HEK293 (cell line): ENCODE measurements around the gene ARMC8.

Experiments
- CTCF ChIA-PET: fragments of 350-600 bp; formaldehyde crosslinking; extraction: SDS; loops from one replicate; lab custom pipeline; 2021; ENCODE audit warnings: antibody characterized with exemption; lab: Yijun Ruan, JAX
- POLR2A ChIA-PET: fragments of 300-600 bp; formaldehyde crosslinking; extraction: SDS; loops from one replicate; lab custom pipeline; 2020; ENCODE audit warnings: antibody characterized with exemption, inconsistent platforms; lab: Yijun Ruan, JAX
- H3K27ac ChIP-seq: fragments of 200-500 bp; sonication (Bioruptor generic); 2 replicates; pipeline ENCODE4 v1.5.1; 2014; ENCODE audit warnings: low read depth, low read length, control low read depth, inconsistent platforms; ENCODE audit errors: extremely low read depth
- H3K36me3 ChIP-seq, 2 experiments: fragments of 200-500 bp in 1 of 2; sonication (Bioruptor generic) in 1 of 2; 1 replicate in 1 of 2; 2 replicates in 1 of 2; pipeline ENCODE4 v1.5.1; 2014 to 2017; ENCODE audit warnings: inconsistent platforms in 2 of 2, low read length in 2 of 2; ENCODE audit not compliant: control insufficient read depth in 2 of 2, insufficient read depth in 1 of 2
- H3K4me1 ChIP-seq: fragments of 200-500 bp; sonication (Bioruptor generic); 2 replicates; pipeline ENCODE4 v1.5.1; 2014; ENCODE audit warnings: mild to moderate bottlenecking, low read length, inconsistent platforms; ENCODE audit not compliant: control insufficient read depth, insufficient read depth
- H3K4me3 ChIP-seq: 2 replicates; pipeline ENCODE4 v1.5.1; 2011; ENCODE audit warnings: low read depth, mild to moderate bottlenecking, control low read depth, low read length, moderate library complexity
- H3K9me3 ChIP-seq: fragments of 200-500 bp; sonication (Bioruptor generic); 2 replicates; pipeline ENCODE4 v1.5.1; 2014; ENCODE audit warnings: low read depth, low read length, inconsistent platforms; ENCODE audit not compliant: control insufficient read depth, insufficient read depth
- OVOL3 ChIP-seq: fragments of 450-650 bp; formaldehyde crosslinking; IDR thresholded peaks from 2 replicates; pipeline ENCODE4 v1.5.1; 2016; ENCODE audit warnings: missing biosample characterization, missing genetic modification characterization
- WT1 ChIP-seq: fragments of 450-650 bp; formaldehyde crosslinking; IDR thresholded peaks from 2 replicates; pipeline ENCODE4 v1.5.1; 2016; ENCODE audit warnings: missing biosample characterization, missing genetic modification characterization
- ZBTB17 ChIP-seq: fragments of 450-650 bp; formaldehyde crosslinking; IDR thresholded peaks from 2 replicates; pipeline ENCODE4 v1.5.1; 2016; ENCODE audit warnings: missing biosample characterization, missing genetic modification characterization
- ZBTB8A ChIP-seq: fragments of 450-650 bp; formaldehyde crosslinking; IDR thresholded peaks from 2 replicates; pipeline ENCODE4 v1.5.1; 2016; ENCODE audit warnings: missing biosample characterization, missing genetic modification characterization
- ZFP69B ChIP-seq: fragments of 450-650 bp; formaldehyde crosslinking; IDR thresholded peaks from 2 replicates; pipeline ENCODE4 v1.5.1; 2016; ENCODE audit warnings: missing biosample characterization, missing genetic modification characterization
- ZNF114 ChIP-seq: fragments of 450-650 bp; formaldehyde crosslinking; IDR thresholded peaks from 2 replicates; pipeline ENCODE4 v1.5.0; 2017; ENCODE audit warnings: missing biosample characterization, missing genetic modification characterization
- ZNF132 ChIP-seq: fragments of 450-650 bp; formaldehyde crosslinking; IDR thresholded peaks from 2 replicates; pipeline ENCODE4 v1.5.1; 2017; ENCODE audit warnings: missing biosample characterization, missing genetic modification characterization, borderline replicate concordance
- ZNF140 ChIP-seq: fragments of 450-650 bp; formaldehyde crosslinking; IDR thresholded peaks from 2 replicates; pipeline ENCODE4 v1.5.1; 2016; ENCODE audit warnings: missing biosample characterization, missing genetic modification characterization
- ZNF184 ChIP-seq: fragments of 450-650 bp; IDR thresholded peaks from 2 replicates; pipeline ENCODE4 v1.5.1; 2018; ENCODE audit warnings: missing biosample characterization, mild to moderate bottlenecking, missing genetic modification characterization
- ZNF19 ChIP-seq: fragments of 450-650 bp; formaldehyde crosslinking; IDR thresholded peaks from 2 replicates; pipeline ENCODE4; 2016; ENCODE audit warnings: missing biosample characterization, missing genetic modification characterization, low read depth
- ZNF248 ChIP-seq: fragments of 450-650 bp; formaldehyde crosslinking; IDR thresholded peaks from 2 replicates; pipeline ENCODE4 v1.5.1; 2017; ENCODE audit warnings: missing biosample characterization, missing genetic modification characterization
- ZNF292 ChIP-seq: fragments of 450-650 bp; formaldehyde crosslinking; IDR thresholded peaks from 2 replicates; pipeline ENCODE4 v1.5.1; 2016; ENCODE audit warnings: low read depth, missing biosample characterization, missing genetic modification characterization, borderline replicate concordance
- ZNF366 ChIP-seq: fragments of 450-650 bp; formaldehyde crosslinking; conservative IDR thresholded peaks from 2 replicates; pipeline ENCODE4 v1.5.1; 2016; ENCODE audit warnings: missing biosample characterization, missing genetic modification characterization
- ZNF416 ChIP-seq: fragments of 450-650 bp; formaldehyde crosslinking; IDR thresholded peaks from 2 replicates; pipeline ENCODE4 v1.5.1; 2016; ENCODE audit warnings: missing biosample characterization, missing genetic modification characterization
- ZNF423 ChIP-seq: fragments of 450-650 bp; formaldehyde crosslinking; IDR thresholded peaks from 2 replicates; pipeline ENCODE4 v1.5.1; 2016; ENCODE audit warnings: missing biosample characterization, missing genetic modification characterization
- ZNF433 ChIP-seq: fragments of 450-650 bp; formaldehyde crosslinking; IDR thresholded peaks from 2 replicates; pipeline ENCODE4 v1.5.1; 2016; ENCODE audit warnings: missing biosample characterization, missing genetic modification characterization, low read depth
- ZNF48 ChIP-seq: fragments of 450-650 bp; formaldehyde crosslinking; IDR thresholded peaks from 2 replicates; pipeline ENCODE4 v1.5.1; 2016; ENCODE audit warnings: missing biosample characterization, missing genetic modification characterization
- ZNF501 ChIP-seq: fragments of 450-650 bp; formaldehyde crosslinking; IDR thresholded peaks from 2 replicates; pipeline ENCODE4 v1.5.1; 2016; ENCODE audit warnings: missing biosample characterization, missing genetic modification characterization
- ZNF514 ChIP-seq: fragments of 450-650 bp; formaldehyde crosslinking; IDR thresholded peaks from 2 replicates; pipeline ENCODE4 v1.5.1; 2016; ENCODE audit warnings: missing biosample characterization, missing genetic modification characterization
- ZNF529 ChIP-seq: fragments of 450-650 bp; formaldehyde crosslinking; IDR thresholded peaks from 2 replicates; pipeline ENCODE4 v1.5.1; 2017; ENCODE audit warnings: missing genetic modification characterization, missing biosample characterization; ENCODE audit not compliant: insufficient replicate concordance
- ZNF558 ChIP-seq: fragments of 450-650 bp; formaldehyde crosslinking; IDR thresholded peaks from 2 replicates; pipeline ENCODE4 v1.5.1; 2016; ENCODE audit warnings: missing biosample characterization, missing genetic modification characterization
- ZNF623 ChIP-seq: fragments of 450-650 bp; formaldehyde crosslinking; IDR thresholded peaks from 2 replicates; pipeline ENCODE4 v1.5.1; 2016; ENCODE audit warnings: missing biosample characterization, missing genetic modification characterization
- ZNF670 ChIP-seq: fragments of 450-650 bp; formaldehyde crosslinking; IDR thresholded peaks from 2 replicates; pipeline ENCODE4 v1.5.1; 2016; ENCODE audit warnings: missing biosample characterization, missing genetic modification characterization, low read depth
- ZNF747 ChIP-seq: fragments of 450-650 bp; formaldehyde crosslinking; IDR thresholded peaks from 2 replicates; pipeline ENCODE4 v1.5.1; 2016; ENCODE audit warnings: missing biosample characterization, missing genetic modification characterization
- ZNF76 ChIP-seq: fragments of 450-650 bp; formaldehyde crosslinking; IDR thresholded peaks from 2 replicates; pipeline ENCODE4; 2016; ENCODE audit warnings: low read depth, missing biosample characterization, missing genetic modification characterization, borderline replicate concordance
- ZNF843 ChIP-seq: fragments of 450-650 bp; formaldehyde crosslinking; IDR thresholded peaks from 2 replicates; pipeline ENCODE4 v1.5.1; 2016; ENCODE audit warnings: missing biosample characterization, missing genetic modification characterization
- ZSCAN30 ChIP-seq: fragments of 450-650 bp; IDR thresholded peaks from 2 replicates; pipeline ENCODE4 v1.5.1; 2018; ENCODE audit warnings: missing biosample characterization, mild to moderate bottlenecking, missing genetic modification characterization, moderate library complexity
- TF ChIP-seq, protein P1 (sequence below): fragments of 450-650 bp; formaldehyde crosslinking; IDR thresholded peaks from 2 replicates; pipeline ENCODE4 v1.5.1; 2017; ENCODE audit warnings: missing biosample characterization, missing genetic modification characterization
- TF ChIP-seq, protein P2 (sequence below): fragments of 450-650 bp; formaldehyde crosslinking; IDR thresholded peaks from 2 replicates; pipeline ENCODE4 v1.5.1; 2016; ENCODE audit warnings: missing biosample characterization, missing genetic modification characterization
- TF ChIP-seq, protein P3 (sequence below): fragments of 450-650 bp; formaldehyde crosslinking; IDR thresholded peaks from 2 replicates; pipeline ENCODE4 v1.5.1; 2016; ENCODE audit warnings: missing biosample characterization, missing genetic modification characterization
- TF ChIP-seq, protein P4 (sequence below): fragments of 450-650 bp; IDR thresholded peaks from 2 replicates; pipeline ENCODE4 v1.5.1; 2018; ENCODE audit warnings: missing biosample characterization, missing genetic modification characterization

The ARMC8 gene

DNA sequence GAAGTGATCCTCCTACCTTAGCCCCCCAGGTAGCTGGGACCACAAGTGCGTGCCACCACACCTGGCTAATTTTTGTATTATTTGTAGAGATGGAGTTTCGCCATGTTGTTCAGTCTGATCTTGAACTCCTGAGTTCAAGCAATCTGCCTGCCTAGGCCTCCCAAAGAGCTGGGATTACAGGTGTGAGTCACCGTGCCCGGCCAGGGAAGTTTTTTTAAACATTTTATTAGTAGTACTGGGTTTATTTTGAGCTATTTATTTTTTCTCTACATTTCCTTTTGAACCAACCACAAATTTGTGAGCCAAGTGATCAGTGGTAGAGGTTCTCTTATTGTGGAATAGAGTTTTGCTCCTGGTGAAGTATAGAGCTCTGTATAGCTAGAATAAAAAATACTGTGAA is 33.7 kb downstream of the ARMC8 start:
- Histone ChIP-seq H3K36me3 (peaks cover 21 to 31% of the 10 kb centered on the region in 2 experiments; a peak in 2 of 3 replicates), H3K4me1 (no peaks in the 10 kb centered on the region), H3K9me3 (no peaks in the 10 kb centered on the region), H3K4me3 (no peak overlapping the region)
- CTCF ChIA-PET, result interaction anchor here (1.1 kb wide), 1 partner anchor 39 kb away, joined by 3 read pairs; no protein-coding TSS in a partner anchor
- TF ChIP-seq ZNF670 (no peak), ZNF843 (tag by site-specific recombination) (no peak), OVOL3 (tag by site-specific recombination) (no peak), ZNF114 (tag by site-specific recombination) (no peak), ZBTB8A (no peak), ZNF423 (tag by site-specific recombination) (no peak), ZBTB17 (tag by site-specific recombination) (no peak), ZNF433 (tag by site-specific recombination) (no peak), ZNF292 (tag by site-specific recombination) (no peak), ZNF140 (no peak), ZNF76 (tag by site-specific recombination) (no peak), ZNF416 (tag by site-specific recombination) (no peak), ZNF623 (tag by site-specific recombination) (no peak), WT1 (tag by site-specific recombination) (no peak), ZNF184 (tag by site-specific recombination) (no peak)
- TF ChIP-seq, protein P1, sequence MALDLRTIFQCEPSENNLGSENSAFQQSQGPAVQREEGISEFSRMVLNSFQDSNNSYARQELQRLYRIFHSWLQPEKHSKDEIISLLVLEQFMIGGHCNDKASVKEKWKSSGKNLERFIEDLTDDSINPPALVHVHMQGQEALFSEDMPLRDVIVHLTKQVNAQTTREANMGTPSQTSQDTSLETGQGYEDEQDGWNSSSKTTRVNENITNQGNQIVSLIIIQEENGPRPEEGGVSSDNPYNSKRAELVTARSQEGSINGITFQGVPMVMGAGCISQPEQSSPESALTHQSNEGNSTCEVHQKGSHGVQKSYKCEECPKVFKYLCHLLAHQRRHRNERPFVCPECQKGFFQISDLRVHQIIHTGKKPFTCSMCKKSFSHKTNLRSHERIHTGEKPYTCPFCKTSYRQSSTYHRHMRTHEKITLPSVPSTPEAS (tag by site-specific recombination), result no peak
- TF ChIP-seq, protein P2, sequence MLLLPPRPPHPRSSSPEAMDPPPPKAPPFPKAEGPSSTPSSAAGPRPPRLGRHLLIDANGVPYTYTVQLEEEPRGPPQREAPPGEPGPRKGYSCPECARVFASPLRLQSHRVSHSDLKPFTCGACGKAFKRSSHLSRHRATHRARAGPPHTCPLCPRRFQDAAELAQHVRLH (tag by site-specific recombination), result no peak
- TF ChIP-seq, protein P3, sequence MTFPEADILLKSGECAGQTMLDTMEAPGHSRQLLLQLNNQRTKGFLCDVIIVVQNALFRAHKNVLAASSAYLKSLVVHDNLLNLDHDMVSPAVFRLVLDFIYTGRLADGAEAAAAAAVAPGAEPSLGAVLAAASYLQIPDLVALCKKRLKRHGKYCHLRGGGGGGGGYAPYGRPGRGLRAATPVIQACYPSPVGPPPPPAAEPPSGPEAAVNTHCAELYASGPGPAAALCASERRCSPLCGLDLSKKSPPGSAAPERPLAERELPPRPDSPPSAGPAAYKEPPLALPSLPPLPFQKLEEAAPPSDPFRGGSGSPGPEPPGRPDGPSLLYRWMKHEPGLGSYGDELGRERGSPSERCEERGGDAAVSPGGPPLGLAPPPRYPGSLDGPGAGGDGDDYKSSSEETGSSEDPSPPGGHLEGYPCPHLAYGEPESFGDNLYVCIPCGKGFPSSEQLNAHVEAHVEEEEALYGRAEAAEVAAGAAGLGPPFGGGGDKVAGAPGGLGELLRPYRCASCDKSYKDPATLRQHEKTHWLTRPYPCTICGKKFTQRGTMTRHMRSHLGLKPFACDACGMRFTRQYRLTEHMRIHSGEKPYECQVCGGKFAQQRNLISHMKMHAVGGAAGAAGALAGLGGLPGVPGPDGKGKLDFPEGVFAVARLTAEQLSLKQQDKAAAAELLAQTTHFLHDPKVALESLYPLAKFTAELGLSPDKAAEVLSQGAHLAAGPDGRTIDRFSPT (tag by site-specific recombination), result no peak
- TF ChIP-seq, all 188 proteins: peak for 0
- POLR2A ChIA-PET, result no interaction called here
- no peak overlapping the region for H3K27ac ChIP-seq

DNA sequence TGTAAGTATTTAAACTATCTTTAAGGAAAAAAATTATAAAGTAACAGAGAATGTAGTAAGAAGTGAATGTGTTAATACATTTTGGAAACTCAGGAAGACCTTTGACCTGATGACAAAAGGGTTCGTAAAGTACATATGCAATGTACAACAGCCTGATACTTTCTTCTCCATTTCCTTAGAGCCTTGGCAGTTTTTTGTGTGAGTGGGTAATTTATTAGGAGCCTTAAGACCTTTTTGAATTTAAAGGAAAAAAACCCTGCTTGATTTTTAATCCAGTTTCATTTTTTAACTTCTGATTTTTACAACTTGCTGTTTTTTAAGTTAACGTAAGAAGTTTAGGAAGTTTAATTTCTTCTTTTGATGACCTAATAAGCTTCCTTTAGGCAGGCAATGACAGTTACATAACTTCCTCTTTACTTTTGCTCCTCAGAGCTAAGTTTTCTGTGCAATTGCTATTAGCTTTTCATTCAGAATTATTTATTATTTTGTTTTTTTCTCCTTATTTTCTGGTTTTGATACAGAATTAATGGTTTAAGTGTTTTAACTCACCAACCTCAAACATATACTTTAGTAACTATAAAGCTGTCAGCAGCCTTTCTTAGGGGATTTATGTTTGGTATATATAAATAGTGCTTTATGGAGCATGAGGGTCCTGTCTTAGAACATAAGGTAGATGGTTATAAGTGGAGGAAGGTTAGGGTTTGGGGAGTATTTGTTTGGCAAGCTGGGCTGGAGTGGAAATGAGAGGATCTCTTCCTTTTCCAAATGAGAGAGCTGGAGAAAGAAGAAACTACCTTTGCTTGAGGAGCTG is 35.2 kb downstream of the ARMC8 start:
- Histone ChIP-seq H3K36me3 (peaks cover 21 to 38% of the 10 kb centered on the region in 2 experiments; a peak in 2 of 3 replicates), H3K27ac (no peak overlapping the region), H3K4me1 (no peaks in the 10 kb centered on the region), H3K9me3 (no peaks in the 10 kb centered on the region), H3K4me3 (no peak overlapping the region)
- ChIA-PET POLR2A (no interaction called here), CTCF (no interaction called here)
- TF ChIP-seq ZNF366 (tag by site-specific recombination) (no peak), ZNF248 (tag by site-specific recombination) (no peak), ZNF132 (tag by site-specific recombination) (no peak), ZNF19 (no peak), ZSCAN30 (tag by site-specific recombination) (no peak), ZNF501 (no peak), ZFP69B (tag by site-specific recombination) (no peak), ZNF747 (no peak), ZNF514 (tag by site-specific recombination) (no peak), ZNF529 (tag by site-specific recombination) (no peak), ZNF48 (tag by site-specific recombination) (no peak), ZNF558 (tag by site-specific recombination) (no peak)
- TF ChIP-seq, protein P1 (tag by site-specific recombination), result no peak
- TF ChIP-seq, protein P4, sequence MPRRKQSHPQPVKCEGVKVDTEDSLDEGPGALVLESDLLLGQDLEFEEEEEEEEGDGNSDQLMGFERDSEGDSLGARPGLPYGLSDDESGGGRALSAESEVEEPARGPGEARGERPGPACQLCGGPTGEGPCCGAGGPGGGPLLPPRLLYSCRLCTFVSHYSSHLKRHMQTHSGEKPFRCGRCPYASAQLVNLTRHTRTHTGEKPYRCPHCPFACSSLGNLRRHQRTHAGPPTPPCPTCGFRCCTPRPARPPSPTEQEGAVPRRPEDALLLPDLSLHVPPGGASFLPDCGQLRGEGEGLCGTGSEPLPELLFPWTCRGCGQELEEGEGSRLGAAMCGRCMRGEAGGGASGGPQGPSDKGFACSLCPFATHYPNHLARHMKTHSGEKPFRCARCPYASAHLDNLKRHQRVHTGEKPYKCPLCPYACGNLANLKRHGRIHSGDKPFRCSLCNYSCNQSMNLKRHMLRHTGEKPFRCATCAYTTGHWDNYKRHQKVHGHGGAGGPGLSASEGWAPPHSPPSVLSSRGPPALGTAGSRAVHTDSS (tag by site-specific recombination), result no peak
